GM21723 (cell line): Measurements from ENCODE around the gene ZNF862.

Source experiments
- ATAC-seq: cut with Tn5 transposase; IDR thresholded peaks from one replicate; pipeline ENCODE4 v1.9.1; 2021; ENCODE audit warnings: mild to moderate bottlenecking, moderate library complexity; ENCODE audit not compliant: unreplicated experiment

Gene ZNF862

GRCh38 chr7:149838224-149838991 lies at the start of gene ZNF862:
ZNF862 (plus strand) TSS chr7:149838375; CDS start chr7:149838612, 237 bp downstream.
- peak; percentile 98 for ATAC-seq

- ATAC-seq: no peak
Observed at GRCh38 chr7:149789101-149789500, 49.1 kb upstream of the ZNF862 start.

GRCh38 chr7:149790146-149790548 lies 48.0 kb upstream of the ZNF862 start:
- ATAC-seq: peak; percentile 46

GRCh38 chr7:149790754-149791360 lies 47.3 kb upstream of the ZNF862 start:
- ATAC-seq: no peak

- no peak for ATAC-seq
Observed at GRCh38 chr7:149791411-149792219, 46.6 kb upstream of the ZNF862 start.

- no peak for ATAC-seq
Observed at GRCh38 chr7:149792220-149792595, 46.0 kb upstream of the ZNF862 start.

- ATAC-seq: no peak
Observed at GRCh38 chr7:149793261-149793660, 44.9 kb upstream of the ZNF862 start.

GRCh38 chr7:149794661-149795060 lies 43.5 kb upstream of the ZNF862 start:
- no peak for ATAC-seq

GRCh38 chr7:149795126-149795525 lies 43.0 kb upstream of the ZNF862 start:
- ATAC-seq: no peak

GRCh38 chr7:149796287-149796860 lies 41.8 kb upstream of the ZNF862 start:
- no peak for ATAC-seq

- no peak for ATAC-seq
Observed at GRCh38 chr7:149797771-149798170, 40.4 kb upstream of the ZNF862 start.

- no peak for ATAC-seq
Observed at GRCh38 chr7:149799397-149800168, 38.6 kb upstream of the ZNF862 start.

- no peak for ATAC-seq
Observed at GRCh38 chr7:149800169-149800555, 38.0 kb upstream of the ZNF862 start.

GRCh38 chr7:149801002-149801566 lies 37.1 kb upstream of the ZNF862 start:
- no peak for ATAC-seq

GRCh38 chr7:149801816-149802215 lies 36.4 kb upstream of the ZNF862 start:
- no peak for ATAC-seq

GRCh38 chr7:149802966-149803365 lies 35.2 kb upstream of the ZNF862 start:
- no peak for ATAC-seq

- no peak for ATAC-seq
Observed at GRCh38 chr7:149803551-149804074, 34.6 kb upstream of the ZNF862 start.

- no peak for ATAC-seq
Observed at GRCh38 chr7:149804106-149804505, 34.1 kb upstream of the ZNF862 start.

- no peak for ATAC-seq
Observed at GRCh38 chr7:149806726-149807125, 31.4 kb upstream of the ZNF862 start.

GRCh38 chr7:149808311-149808710 lies 29.9 kb upstream of the ZNF862 start:
- no peak for ATAC-seq
